Spleen (tissue), 11 donors: ENCODE results near the gene RIMS1. TPM values are rescaled to one million over a fixed set of nuclear protein-coding genes. Genes with fewer than 3 reads are reported as not detected.

ENCODE experiments used
- DNase-seq: peaks from one replicate; pipeline ENCODE4 v3.0.0-alpha.2; 2020
- H3K27ac ChIP-seq, 8 donors: fragments of 200-600 bp; sonication (generic) in 7 of 8; 1 replicate in 4 of 8; 2 replicates in 4 of 8; pipeline versions ENCODE4 v1.5.0 to v1.8.0; 2016 to 2021; ENCODE audit warnings: inconsistent platforms in 4 of 8, mild to moderate bottlenecking in 4 of 8, moderate library complexity in 1 of 8
- H3K27me3 ChIP-seq, 7 donors: fragments of 200-600 bp; sonication (generic) in 6 of 7; replicated peaks in 1 of 7; 1 replicate in 4 of 7; 2 replicates in 3 of 7; pipeline versions ENCODE4 v1.5.0 to v1.8.0; 2016 to 2021; ENCODE audit warnings: inconsistent platforms in 3 of 7, mild to moderate bottlenecking in 1 of 7
- H3K36me3 ChIP-seq, 6 donors: fragments of 200-600 bp; sonication (generic) in 5 of 6; 1 replicate in 4 of 6; 2 replicates in 2 of 6; pipeline versions ENCODE4 v1.5.0 to v1.8.0; 2016 to 2021; ENCODE audit warnings: inconsistent platforms in 2 of 6
- H3K4me1 ChIP-seq, 6 donors: fragments of 200-600 bp; sonication (generic) in 5 of 6; 1 replicate in 3 of 6; 2 replicates in 3 of 6; pipeline versions ENCODE4 v1.5.0 to v1.8.0; 2016 to 2021; ENCODE audit warnings: inconsistent platforms in 3 of 6
- H3K4me3 ChIP-seq, 8 donors: fragments of 200-600 bp; sonication (generic) in 7 of 8; 1 replicate in 4 of 8; 2 replicates in 4 of 8; pipeline versions ENCODE4 v1.5.0 to v1.8.0; 2016 to 2021; ENCODE audit warnings: inconsistent platforms in 4 of 8, mild to moderate bottlenecking in 4 of 8, moderate library complexity in 2 of 8
- H3K9me3 ChIP-seq, 8 donors: fragments of 200-600 bp; sonication (generic) in 7 of 8; 1 replicate in 4 of 8; 2 replicates in 4 of 8; pipeline versions ENCODE4 v1.5.0 to v1.8.0; 2016 to 2021; ENCODE audit warnings: inconsistent platforms in 4 of 8
- CTCF ChIP-seq, 11 experiments: fragments of 200-600 bp in 7 of 11; fragments of 450-650 bp in 4 of 11; sonication (generic) in 4 of 11; IDR thresholded peaks in 8 of 11; conservative IDR thresholded peaks in 3 of 11; 1 replicate in 7 of 11; 2 replicates in 4 of 11; pipeline versions ENCODE4 v1.4.0 to v1.8.0; 2016 to 2021; ENCODE audit warnings: antibody characterized with exemption in 11 of 11, inconsistent platforms in 4 of 11, mild to moderate bottlenecking in 1 of 11
- POLR2A ChIP-seq, 3 donors: fragments of 450-650 bp; IDR thresholded peaks; one replicate each; pipeline ENCODE4 v1.5.1; 2017; ENCODE audit warnings: antibody characterized with exemption in 3 of 3, mild to moderate bottlenecking in 1 of 3
- POLR2AphosphoS5 ChIP-seq, 3 donors: sonication (generic); formaldehyde crosslinking; IDR thresholded peaks; one replicate each; pipeline ENCODE4 v1.5.1; 2017; ENCODE audit warnings: antibody characterized with exemption in 3 of 3
- WGBS, 5 donors: extraction: QIAGEN DNeasy Blood & Tissue Kit in 3 of 5; methylation state at CpG; one replicate each; pipeline versions ENCODE4 v1.1.5 to v1.1.7; 2013 to 2018; 5-methylcytosine and 5-hydroxymethylcytosine counted together
- intact Hi-C: fragments of 100-400 bp; cut with DNase I; formaldehyde crosslinking; loops from one replicate; pipeline ENCODE4 v1.15.0; 2023; ENCODE audit warnings: low total_unique reads
- polyA plus RNA-seq, 3 donors: library from polyadenylated mRNA; stranded (reverse); fragments of 200-250 nt; gene quantifications; one replicate each; pipeline ENCODE4 v1.2.1, GENCODE V29; 2013
- total RNA-seq, 7 donors: library from RNA; depleted of rRNA in 3 of 7; stranded (reverse); fragments of >200 nt in 3 of 7; fragmentation: NEBNext Ultra II Directional in 4 of 7; extraction: Animal tissue kit (Norgen Biotek cat#: 25700) in 4 of 7; gene quantifications; one replicate each; pipeline versions ENCODE4 v1.1.0 to v1.2.1, GENCODE V29; 2016 to 2021
- donor health status: healthy with polysubstance abuse.
- donor health status: DM: no; HTN: no; CAD: no; lungs with moderate emphysema.
- donor health status: DM: no; HTN: no; CAD: no.
- donor health status: Bipolar disorder and iron deficiency.
- donor health status: healthy.
- donor health status: DM: no; HTN: no; CAD: no.
- donor health status: DM: yes; HTN: yes; CAD: no.

Gene RIMS1
- total and polyA plus RNA-seq, 10 donors: not detected

GRCh38 chr6:71977884-71978283 lies 91.5 kb downstream of the RIMS1 start:
- no peak for TF ChIP-seq CTCF (IDR thresholded peaks at IDR 0.05 in 8 of 11, conservative IDR thresholded peaks at IDR 0.05 in 3 of 11)
- TF ChIP-seq POLR2A (IDR thresholded peaks at IDR 0.05): no peak
- no peak for TF ChIP-seq POLR2AphosphoS5 (IDR thresholded peaks at IDR 0.05)
- Histone ChIP-seq H3K27ac (no peak overlapping the region), H3K4me1 (no peaks in the 10 kb centered on the region), H3K9me3 (no peaks in the 10 kb centered on the region), H3K27me3 (no peaks in the 10 kb centered on the region), H3K4me3 (no peak overlapping the region), H3K36me3 (no peaks in the 10 kb centered on the region)
- intact Hi-C loops: no loop called here
- no peak for DNase-seq
- WGBS, 5 donors: 54 to 70% (median 63%) methylated on average over 4 of the region's 4 CpGs

- Histone ChIP-seq H3K9me3 (no peaks in the 10 kb centered on the region), H3K4me1 (no peaks in the 10 kb centered on the region), H3K27me3 (no peaks in the 10 kb centered on the region), H3K4me3 (no peak overlapping the region), H3K36me3 (no peaks in the 10 kb centered on the region), H3K27ac (no peak overlapping the region)
- 74 to 83% (median 77%) methylated on average over 2 of the region's 2 CpGs for WGBS, 5 donors
- TF ChIP-seq POLR2AphosphoS5 (IDR thresholded peaks at IDR 0.05): no peak
- no peak for TF ChIP-seq CTCF (IDR thresholded peaks at IDR 0.05 in 8 of 11, conservative IDR thresholded peaks at IDR 0.05 in 3 of 11)
- TF ChIP-seq POLR2A (IDR thresholded peaks at IDR 0.05): no peak
- intact Hi-C loops: no loop called here
- DNase-seq: no peak
Observed at GRCh38 chr6:71979911-71980310, 93.6 kb downstream of the RIMS1 start.

- intact Hi-C loops: no loop called here
- H3K27ac ChIP-seq: no peak overlapping the region
- H3K4me1 ChIP-seq: no peaks in the 10 kb centered on the region
- 37 to 53% (median 44%) methylated on average over 1 of the region's 1 CpG for WGBS, 5 donors
- no peaks in the 10 kb centered on the region for H3K27me3 ChIP-seq
- no peaks in the 10 kb centered on the region for H3K36me3 ChIP-seq
- DNase-seq: no peak
- H3K9me3 ChIP-seq: no peaks in the 10 kb centered on the region
- H3K4me3 ChIP-seq: no peak overlapping the region
- TF ChIP-seq POLR2A (IDR thresholded peaks at IDR 0.05) (no peak), CTCF (IDR thresholded peaks at IDR 0.05 in 8 of 11, conservative IDR thresholded peaks at IDR 0.05 in 3 of 11) (no peak), POLR2AphosphoS5 (IDR thresholded peaks at IDR 0.05) (no peak)
Observed at GRCh38 chr6:71982389-71982788, 96.0 kb downstream of the RIMS1 start.

- Histone ChIP-seq H3K4me1 (no peaks in the 10 kb centered on the region), H3K27ac (no peak overlapping the region), H3K4me3 (no peak overlapping the region), H3K9me3 (no peaks in the 10 kb centered on the region), H3K27me3 (no peaks in the 10 kb centered on the region), H3K36me3 (no peaks in the 10 kb centered on the region)
- intact Hi-C loops: no loop called here
- TF ChIP-seq POLR2AphosphoS5 (IDR thresholded peaks at IDR 0.05) (no peak), POLR2A (IDR thresholded peaks at IDR 0.05) (no peak), CTCF (IDR thresholded peaks at IDR 0.05 in 8 of 11, conservative IDR thresholded peaks at IDR 0.05 in 3 of 11) (no peak)
- no peak for DNase-seq
- WGBS, 5 donors: 66 to 91% (median 85%) methylated on average over 1 of the region's 1 CpG
Observed at GRCh38 chr6:71983131-71983530, 96.8 kb downstream of the RIMS1 start.
